Hematopoietic multipotent progenitor cell treated with erythropoietin and hydrocortisone succinate and interleukin-3 and kit ligand, for 6 days (in vitro differentiated cells): ENCODE data around the gene RPP30.
"Not testable (repeated sequence)": the region's sequence is repeated elsewhere in the genome, so short reads cannot be mapped to it uniquely, and the experiment has no call there.

Source experiments
- DNase-seq: peaks from one replicate; pipeline ENCODE4 v3.0.0-alpha.2; 2015

RPP30 gene

DNA sequence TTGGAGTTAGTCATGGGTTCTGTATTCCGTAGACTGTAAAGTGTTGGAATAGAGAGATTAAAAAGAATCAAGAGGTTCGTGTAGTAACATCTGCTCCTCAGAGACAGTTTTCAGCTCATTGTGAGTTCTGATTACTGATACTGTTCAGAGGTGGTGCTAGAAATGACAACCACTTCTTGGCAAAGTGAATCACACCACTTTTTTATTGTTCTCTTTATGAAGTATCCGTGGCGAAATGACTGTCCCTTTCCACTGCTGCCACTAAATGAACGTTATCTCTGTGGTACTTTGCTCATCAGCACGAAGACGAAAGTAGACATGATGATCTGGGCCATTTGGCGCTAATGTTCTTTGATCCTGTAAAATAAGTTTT is 860 bp downstream of the RPP30 start:
- DNase-seq, result peak; percentile 34

DNA sequence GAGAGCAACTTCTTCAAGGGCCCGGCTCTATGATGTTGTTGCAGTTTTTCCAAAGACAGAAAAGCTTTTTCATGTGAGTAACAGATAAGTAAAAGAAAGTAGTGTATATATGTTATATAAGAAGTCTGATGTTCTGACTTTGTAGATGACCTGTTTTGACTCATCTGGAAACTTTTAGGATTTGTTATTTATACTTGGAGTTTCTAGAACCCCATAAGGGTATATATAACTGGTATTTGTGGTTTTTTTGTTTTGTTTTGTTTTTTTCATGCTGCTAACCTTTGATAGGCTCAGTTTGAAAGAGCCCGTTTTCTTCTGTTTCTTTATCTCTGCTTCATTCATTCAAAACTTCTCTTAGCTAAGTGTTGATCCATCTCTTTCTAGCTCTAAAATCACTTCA is 7.3 kb downstream of the RPP30 start:
- DNase-seq, result no peak

DNA sequence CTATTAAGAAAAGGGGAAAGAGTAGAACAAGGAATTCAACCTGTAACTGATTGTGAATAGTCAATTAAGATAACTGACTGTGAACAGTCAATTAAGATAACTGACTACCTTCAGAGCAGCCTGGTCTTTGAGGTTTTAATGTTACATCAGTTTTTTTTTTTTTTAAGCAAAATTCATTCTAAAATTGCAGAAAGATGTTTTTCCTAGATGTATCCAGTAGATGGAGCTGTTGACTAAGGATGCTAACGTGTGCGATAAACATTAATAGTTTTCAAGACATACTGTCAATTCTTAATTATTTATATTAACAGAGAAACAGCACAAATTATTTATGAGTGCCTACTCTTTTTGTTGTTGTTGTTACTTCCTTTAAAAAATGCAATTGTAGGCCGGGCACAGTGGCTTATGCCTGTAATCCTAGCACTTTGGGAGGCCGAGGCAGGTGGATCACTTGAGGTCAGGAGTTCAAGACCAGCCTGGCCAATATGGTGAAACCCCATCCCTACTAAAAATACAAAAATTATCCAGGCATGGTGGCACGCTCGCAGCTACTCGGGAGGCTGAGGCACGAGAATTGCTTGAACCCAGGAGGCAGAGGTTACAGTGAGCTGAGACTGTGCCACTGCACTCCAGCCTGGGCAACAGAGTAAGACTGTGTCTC is 8.4 kb downstream of the RPP30 start:
- DNase-seq, result peak; percentile 76

DNA sequence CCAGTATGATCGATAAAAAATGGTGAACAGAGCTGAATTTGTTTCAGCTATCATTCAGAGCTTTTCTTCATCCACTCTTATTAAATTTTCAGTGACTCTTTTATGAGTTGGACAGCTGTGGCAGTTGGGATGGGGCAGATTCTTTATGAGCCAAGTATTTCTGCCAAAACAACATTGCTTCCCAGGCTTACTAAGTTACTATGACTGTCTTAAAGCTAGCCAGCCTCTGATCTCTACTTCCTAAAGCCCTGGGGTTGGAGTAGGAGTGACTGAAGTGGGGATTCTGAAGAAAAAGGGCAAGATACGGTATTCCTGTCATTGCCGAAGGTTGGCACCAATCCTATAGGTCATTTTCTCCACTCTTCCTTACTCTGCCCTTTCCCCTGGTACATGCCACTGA is 12.7 kb downstream of the RPP30 start:
- DNase-seq, result no peak

DNA sequence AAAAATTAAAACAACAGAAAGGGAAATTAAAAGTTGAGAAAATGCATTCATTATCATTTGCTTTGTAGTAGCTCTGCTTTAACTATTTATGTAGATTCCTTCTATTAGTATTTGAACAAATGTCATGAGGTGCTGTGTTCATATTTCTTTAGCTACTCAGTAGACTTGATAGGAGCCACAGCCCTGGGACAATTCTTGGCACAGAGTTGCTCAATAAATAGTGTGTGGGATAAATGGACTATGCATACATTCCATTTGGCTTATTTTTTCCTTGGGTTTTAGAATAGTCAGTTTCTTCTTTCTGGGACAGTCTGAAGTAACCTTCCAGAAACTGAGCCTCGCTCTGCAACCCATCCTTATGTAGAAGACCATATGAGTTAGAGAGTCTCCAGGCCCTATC is 13.4 kb downstream of the RPP30 start:
- DNase-seq, result no peak

DNA sequence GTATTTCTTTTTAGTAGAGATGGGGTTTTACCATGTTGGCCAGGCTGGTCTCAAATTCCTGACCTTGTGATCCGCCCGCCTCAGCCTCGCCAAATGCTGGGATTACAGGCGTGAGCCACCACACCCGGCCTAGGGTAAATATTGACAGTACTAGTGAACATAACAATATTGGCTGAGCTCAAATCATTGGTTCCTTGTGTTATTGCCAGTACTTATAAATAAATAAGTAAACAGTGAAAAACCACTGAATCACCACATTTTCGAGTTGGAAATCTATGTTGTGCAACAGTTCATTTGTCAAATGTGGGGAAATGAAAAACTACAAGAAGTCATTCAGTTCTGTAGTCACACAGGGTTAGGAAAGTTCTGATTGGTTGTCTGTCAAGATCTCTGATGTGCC is 15.8 kb downstream of the RPP30 start:
- DNase-seq, result no peak

DNA sequence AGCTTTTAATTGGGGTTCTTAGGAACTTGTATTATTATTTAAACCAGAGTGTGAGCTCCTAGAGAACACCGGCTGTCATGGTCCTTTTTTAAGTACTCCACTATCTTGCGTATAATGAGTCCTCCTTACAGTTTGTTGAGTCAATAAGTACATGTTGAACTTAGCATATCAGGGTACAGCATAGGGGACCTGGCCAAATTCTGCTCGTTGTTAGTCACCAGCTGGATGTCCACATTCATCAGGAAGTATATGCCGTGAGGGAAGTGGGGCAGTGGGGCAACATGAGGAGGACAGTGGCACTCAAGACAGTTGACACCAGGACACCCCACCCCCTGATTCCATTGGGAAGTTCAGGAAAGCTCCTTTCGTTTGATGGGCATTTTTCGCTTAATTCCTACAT is 16.6 kb downstream of the RPP30 start:
- no peak for DNase-seq

DNA sequence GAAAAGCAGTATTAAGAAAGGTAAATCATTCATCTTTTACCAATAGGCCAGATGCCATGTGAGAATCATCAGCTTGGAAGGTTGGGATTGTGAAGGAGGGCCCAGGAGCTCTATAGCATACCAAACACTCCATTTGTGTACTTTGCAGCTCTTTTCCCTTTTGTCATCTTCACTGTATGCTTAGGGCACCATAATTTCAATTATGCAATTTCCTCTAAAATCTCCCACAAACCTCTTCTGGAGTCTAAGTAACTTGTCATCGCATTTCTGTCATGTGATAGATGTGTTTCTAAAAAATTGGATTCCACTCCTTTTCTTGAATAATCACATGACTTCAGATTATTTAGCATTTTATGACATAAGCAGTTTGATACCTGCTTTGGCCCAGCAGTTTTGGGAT is 17.9 kb downstream of the RPP30 start:
- no peak for DNase-seq

DNA sequence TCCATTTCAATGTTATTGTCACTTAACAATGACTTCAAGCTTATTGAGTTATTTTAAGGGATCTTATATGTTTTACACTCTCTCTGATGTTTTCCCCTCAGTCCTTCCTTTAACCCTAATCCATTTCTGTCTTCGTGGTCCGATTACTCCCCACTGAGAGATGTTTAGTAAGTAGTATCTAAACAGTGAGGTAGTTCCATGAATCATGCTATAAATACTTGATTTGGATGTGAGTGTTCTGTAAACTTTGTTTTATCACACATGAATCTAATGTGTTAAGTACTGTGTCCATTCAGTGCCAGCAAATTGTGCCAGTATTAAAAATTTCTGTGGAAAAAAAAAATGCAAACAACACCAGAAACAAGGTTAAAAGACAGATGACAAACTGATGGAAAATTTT is 18.6 kb downstream of the RPP30 start:
- no peak for DNase-seq

DNA sequence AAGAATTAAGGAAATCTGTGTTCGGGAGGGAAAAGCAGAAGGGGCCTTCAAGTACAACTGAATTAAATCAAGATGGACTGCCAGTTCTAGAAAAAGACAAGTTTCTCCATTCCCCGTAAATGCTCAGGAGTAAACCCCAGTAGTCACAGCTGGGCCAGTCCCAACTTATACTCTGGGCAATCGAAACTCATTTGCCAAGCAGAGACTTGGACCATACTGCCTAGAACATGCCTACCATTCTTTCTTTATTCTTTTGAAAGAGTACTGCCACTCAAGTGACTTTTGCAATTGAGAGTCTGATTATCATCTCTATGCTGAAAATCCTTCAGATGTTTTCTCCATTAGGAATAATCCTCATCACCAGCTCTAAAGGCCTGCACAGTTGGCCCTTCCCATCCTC is 21.4 kb downstream of the RPP30 start:
- DNase-seq, result no peak

DNA sequence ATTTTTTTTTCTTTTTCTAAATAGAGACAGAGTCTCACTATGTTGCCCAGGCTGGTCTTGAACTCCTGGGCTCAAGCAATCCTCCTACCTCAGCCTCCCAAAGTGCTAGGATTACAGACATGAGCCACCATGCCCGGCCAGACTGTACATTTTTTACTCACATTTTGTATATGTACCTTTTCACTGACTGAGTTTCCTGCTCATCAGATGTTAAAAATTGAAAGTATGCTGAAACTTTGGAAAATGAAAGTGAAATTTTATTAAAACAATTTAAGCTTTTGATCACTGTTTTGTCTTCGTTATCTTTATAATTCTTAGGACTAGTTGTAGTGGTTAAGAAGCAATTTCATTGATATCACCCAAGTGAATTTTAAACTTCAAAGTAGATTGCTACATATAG is 25.1 kb downstream of the RPP30 start:
- not testable (repeated sequence) for DNase-seq

DNA sequence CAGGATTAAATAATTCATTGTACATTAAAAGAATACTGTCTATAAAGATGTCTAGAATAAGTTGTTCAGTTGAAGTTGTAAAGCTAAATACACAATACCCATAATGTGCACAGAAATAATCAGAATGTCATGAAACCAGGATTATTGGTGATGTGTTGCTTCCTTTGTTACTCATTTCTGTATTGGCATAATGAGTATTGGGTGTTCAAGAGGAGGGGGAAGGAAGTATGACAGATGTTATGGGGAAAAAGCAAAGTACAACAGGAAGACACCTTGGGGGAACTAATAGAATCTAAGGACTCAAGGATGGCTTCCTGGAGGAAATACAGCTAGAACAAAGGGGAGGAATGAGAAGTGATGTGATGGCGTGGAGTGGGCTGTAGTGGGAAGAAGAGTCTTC is 34.2 kb downstream of the RPP30 start:
- no peak for DNase-seq

DNA sequence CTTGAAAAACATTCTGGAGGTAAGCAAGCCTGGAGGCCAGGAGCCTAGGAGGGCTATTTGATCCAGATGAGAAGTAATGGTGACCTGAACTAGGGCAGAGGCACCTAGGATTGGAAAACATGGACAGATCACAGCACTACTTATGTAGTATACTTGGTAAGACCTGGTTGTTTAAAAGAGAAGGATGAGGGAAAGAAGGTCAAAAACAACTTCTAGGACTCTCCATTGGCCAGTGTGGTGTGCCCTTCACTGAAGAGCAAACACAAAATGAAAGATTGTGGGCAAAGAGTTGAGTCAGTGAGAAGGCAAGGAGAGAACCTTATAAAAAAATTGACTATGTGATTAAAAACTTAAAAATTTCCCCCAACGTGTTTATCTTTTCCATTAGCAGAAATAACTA is 34.8 kb downstream of the RPP30 start:
- no peak for DNase-seq

DNA sequence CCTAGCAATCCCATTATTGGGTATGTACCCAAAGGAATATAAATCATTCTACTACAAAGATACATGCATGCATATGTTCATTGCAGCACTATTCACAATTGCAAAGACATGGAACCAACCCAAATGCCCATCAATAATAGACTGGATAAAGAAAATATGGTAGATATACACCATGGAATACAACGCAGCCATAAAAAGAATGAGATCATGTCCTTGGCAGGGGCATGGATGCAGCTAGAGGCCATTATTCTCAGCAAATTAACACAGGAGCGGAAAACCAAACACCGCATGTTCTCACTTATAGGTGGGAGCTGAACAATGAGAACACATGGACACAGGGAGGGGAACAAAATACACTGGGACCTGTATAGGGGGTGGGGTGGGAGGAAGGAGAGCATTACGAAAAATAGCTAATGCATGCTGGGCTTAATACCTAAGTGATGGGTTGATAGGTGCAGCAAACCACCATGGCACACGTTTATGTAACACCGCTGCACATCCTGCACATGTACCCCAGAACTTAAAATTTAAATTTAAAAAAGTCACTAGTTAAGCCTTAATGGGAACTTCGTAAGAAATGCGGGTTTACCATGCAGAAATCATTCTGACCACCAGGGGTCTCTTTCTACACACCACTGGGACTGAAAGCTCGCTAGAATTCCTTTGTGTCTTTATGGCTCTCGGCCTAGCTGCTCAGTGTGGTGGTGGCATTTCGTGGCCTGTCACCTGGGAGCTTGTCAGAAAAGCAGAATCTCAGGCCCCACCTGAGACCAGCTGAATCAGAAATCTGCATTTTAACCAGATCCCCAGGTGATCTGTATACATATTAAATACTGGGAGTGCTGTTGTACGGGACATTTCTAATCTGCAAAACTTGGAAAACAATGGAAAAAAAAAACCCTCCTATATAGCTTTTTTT is 39.6 kb downstream of the RPP30 start:
- peak; percentile 87 for DNase-seq

DNA sequence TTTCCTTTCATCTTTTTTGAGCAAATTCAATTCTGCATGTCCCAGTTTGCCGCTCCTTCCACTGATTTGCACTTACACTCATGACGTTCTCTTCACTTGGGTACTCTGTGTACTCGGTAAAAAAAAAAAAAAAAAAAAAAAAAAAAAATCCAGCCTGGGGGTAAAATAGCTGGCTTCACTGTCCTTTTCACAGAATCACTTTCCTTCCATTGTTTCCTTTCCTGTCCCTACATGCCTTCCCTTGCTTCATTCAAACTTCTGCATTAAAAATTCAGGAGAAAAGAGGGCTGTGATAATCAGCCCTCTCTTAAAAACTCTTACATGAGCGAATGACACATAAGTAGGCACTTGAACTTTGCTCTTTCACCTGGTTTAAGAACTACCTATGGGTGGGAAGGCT is 40.4 kb downstream of the RPP30 start:
- DNase-seq, result no peak

DNA sequence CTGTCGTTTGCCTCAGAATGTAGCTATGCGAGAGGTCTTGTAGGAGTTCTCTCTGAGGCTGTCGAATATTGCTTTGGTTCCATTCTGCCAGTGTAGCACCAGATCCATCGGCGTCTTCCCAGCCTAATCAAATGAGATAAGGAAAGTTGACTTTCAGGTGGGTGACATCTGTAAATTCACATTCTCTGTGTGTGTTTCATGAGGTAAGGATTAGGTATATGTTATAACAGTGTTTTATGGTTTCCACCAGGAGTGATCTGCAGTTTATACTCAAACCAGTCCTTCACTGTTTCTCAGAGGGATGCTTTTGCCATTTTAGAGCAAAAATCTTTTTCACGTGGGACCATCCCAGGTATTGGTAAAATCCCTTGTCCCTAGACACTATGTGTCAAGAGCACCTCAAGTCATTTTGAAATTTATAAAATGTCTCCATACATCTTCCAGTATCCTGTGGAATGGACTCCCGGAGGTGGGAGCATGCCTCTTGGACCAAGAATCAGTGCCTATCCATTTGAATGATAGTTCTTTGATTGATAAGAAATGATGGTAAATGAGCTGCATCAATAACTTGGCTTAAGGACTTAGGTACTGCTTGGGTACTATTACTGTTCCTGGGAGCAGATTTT is 41.2 kb downstream of the RPP30 start:
- no peak for DNase-seq

DNA sequence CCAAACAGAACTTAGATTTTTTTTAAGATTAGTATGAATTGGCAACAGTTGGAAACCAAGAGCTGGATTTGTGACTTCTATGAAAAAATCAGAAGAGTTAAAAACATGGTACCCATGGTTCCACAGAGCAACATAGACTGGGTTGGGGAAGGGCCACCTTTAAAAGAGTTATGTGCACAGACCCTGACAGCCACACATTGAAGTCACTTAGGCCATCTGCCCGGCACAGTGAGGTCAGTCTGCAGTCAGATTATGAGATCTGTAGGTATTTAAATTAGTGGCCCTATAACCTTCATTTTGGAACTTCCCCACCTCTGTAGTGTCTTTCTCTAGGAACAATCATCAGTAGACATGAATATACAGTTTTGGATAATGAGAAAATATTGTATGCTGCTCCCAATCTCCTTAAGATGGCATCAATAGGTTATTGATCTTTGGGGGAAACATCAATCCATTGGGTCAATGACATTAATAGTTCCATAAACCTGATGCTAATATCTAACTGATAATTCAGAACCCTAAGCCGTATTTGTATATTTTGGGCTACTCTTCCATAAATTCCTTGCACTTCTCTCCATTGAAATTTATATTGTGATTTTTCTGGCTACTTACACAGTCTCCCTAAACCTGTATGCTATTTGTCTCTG is 42.1 kb downstream of the RPP30 start:
- DNase-seq, result no peak

DNA sequence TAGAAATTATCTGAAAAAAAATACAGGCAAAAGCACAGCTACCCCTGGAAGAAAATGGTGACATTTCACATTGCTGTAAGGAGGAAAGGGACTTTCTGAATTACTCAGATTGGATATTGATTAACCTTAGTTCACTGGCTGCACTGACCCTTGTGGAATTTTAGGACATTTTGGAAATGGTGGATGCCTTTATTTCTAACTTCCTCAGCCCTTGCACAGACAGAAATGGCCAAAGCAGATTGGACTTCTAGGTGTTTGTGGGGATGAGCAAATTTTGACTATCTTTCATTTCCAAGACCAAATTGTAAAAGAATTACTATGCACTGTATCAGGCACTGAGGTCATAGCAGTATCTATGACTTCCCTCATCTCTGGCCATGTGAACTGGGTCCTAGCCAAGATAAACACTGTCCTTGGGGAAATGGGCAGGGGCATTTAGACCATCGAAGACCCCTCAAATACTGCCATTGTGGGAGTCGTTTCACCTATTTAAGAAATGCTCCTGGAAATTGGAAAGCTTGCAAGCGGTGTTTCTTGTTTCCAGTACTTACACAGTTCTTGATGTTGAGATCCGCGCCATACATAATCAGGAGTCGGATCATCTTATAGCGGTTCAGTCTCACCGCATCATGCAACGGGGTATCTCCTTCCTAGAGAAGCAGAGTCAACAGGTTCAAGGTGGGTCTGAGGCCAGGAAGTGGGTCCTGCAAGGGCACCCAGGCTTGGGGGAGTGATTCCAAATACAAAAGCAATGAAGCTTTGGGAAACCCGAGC is 43.4 kb downstream of the RPP30 start:
- DNase-seq, result no peak

DNA sequence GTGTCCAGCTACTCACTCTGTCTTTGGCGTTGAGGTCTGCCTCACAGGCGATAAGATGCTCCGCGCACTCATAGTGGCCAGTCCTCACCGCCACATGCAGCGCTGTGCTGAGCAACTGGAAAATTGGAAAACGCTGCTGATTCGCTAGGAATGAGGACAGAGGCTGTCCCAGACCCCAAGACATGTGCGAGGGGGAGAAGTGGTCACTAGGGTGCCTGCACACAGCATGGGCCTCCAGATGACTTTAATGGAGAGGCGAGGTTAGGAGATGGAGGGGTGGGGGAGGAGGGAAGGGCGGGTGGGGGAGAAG is 43.9 kb downstream of the RPP30 start:
- no peak for DNase-seq

DNA sequence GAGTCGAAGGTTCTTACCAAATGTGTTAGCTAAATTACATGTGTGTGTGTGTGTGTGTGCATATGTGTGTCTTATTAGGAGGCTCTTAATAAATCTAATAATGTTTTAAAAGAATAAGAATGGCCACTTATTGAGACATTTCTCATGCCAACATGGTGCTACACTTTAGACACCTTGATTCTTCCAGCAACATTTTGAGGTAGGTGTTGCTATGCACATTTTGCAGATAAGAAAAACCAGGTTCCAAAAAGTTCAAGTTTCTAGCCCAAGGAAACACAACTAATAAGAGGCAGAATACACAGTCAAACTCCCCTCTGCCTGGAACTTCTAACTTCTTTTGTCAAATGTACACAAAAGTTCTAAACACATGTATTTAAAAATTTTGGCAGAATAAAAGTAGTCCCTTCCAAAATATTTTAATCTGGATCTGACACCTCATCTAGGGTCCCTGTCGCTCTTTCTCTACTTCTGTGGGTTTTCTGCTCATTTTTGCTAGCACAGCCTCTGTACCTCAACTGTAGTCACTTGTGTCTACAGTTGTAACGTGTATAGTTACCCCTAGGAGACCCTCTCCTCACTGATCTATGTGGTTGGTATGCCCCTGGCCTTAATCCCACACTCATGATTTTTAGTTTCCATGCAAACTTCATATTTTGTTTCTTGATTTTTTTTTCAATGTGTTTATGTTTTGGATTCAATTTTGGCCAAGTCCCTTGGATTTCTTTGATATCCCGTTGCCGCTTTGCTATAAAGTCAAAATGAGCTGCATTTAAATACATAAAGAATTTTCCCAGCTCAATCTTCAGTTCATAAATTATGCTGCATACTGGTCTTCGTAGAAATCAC is 44.8 kb downstream of the RPP30 start:
- no peak for DNase-seq

DNA sequence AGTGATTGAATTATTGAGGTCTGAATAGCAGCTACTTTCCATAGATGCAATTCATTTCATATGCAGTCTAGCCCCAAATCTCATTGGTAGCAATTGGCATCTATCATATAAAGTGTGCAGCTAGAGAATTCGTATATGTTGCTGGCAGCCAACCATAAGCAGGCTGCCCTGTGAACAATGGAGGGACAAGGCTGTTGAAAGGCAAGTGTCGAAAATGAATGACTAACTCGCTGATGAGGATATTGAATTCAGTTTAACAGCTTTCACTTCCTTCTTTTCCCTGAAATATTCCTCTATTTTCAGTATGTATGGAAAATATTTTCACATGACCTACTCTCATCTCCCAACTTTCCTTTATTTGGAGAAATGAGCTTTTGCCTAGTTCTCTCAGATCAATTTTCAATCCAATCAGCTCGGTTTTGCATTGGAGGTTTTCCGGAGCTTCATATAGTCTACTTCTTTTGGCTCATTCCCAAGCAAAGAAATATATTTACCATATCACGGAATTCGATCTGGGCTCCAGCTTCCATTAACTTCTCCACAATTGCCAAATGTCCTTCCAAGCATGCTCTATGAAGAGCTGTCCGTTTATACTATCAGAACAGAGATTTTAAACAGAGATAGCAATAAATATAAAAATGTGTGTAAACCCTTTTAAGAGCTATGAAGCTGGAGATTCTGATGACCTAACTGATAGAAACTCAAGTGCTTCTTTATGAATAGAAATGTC is 45.6 kb downstream of the RPP30 start:
- no peak for DNase-seq
